ENCODE data around the gene ACD. TPM values are rescaled to one million over a fixed set of nuclear protein-coding genes. Genes with fewer than 3 reads are reported as not detected.

The ACD gene
- total and polyA plus RNA-seq, 2 of the 4 experiments (the other 2 are of a cell fraction): 15.6 to 31.1 TPM

GRCh38 chr16:67694611-67695010, 34.6 kb upstream of the ACD start:
- no peak overlapping the region for H3K14ac ChIP-seq (replicated peaks; ENCODE audit: low read depth, low read length)
- no TSS peak for BruUV-seq (replicated peaks)

More at GRCh38 chr16:67694611-67695010, 34.6 kb upstream of the ACD start:
- H2AFZ ChIP-seq (replicated peaks; ENCODE audit: low read length, poor library complexity): no peak overlapping the region
- peaks cover 16 to 54% of the 10 kb centered on the region in 2 experiments for H3K79me1 ChIP-seq (ENCODE audit: low read depth in 1 of 2, low read length in 2 of 2)
- no CpG with 5 or more reads among the region's 2 CpGs for WGBS, 2 experiments (ENCODE audit: extremely low coverage in 2 of 2, insufficient read length in 1 of 2)
- no peak overlapping the region for H3K9ac ChIP-seq (ENCODE audit: low read depth, low read length)
- H3K4me2 ChIP-seq (ENCODE audit: low read depth, low read length): no peak overlapping the region
- H3K36me3 ChIP-seq (ENCODE audit: control insufficient read depth, insufficient read depth, low read length): no peaks in the 10 kb centered on the region
- H3K23ac ChIP-seq (ENCODE audit: low read depth, low read length): no peak overlapping the region
- no peak overlapping the region for H2BK20ac ChIP-seq (ENCODE audit: low read depth, low read length)
- no peak overlapping the region for H4K5ac ChIP-seq (ENCODE audit: low read depth, low read length)
- ATAC-seq (ENCODE audit: low read depth) (no peak), DNase-seq (no peak)
- ChIA-PET CTCF (no interaction called here), POLR2A (ENCODE audit: unreplicated experiment) (no interaction called here)
- H3K4ac ChIP-seq (ENCODE audit: low read depth, low read length): no peak overlapping the region
- H2BK5ac ChIP-seq (ENCODE audit: low read depth, low read length, poor library complexity, severe bottlenecking): no peak overlapping the region
- H3K9me3 ChIP-seq (ENCODE audit: control insufficient read depth, insufficient read depth, low read length): no peaks in the 10 kb centered on the region
- no peak overlapping the region for H2BK15ac ChIP-seq (ENCODE audit: low read depth, low read length)
- in situ Hi-C loops (cut with MboI; ENCODE audit: low sequenced_read_pairs) (no loop called here), intact Hi-C loops (cut with micrococcal nuclease) (no loop called here), dilution Hi-C loops (cut with HindIII; ENCODE audit: low sequenced_read_pairs, unreplicated experiment) (no loop called here)
- no peak overlapping the region for H3K4me3 ChIP-seq (ENCODE audit: insufficient read depth, low read depth, low read length)
- H2AK9ac ChIP-seq (replicated peaks; ENCODE audit: low read depth, low read length, poor library complexity): no peak overlapping the region
- H3K9me1 ChIP-seq (ENCODE audit: insufficient read depth, low read length): peaks cover 7% of the 10 kb centered on the region; the same call in 1 of the 2 replicates
- H3K4me1 ChIP-seq (ENCODE audit: control insufficient read depth, insufficient read depth, low read length): no peaks in the 10 kb centered on the region
- no peak overlapping the region for H3K18ac ChIP-seq (ENCODE audit: low read depth, low read length)
- H2BK120ac ChIP-seq (ENCODE audit: low read depth, low read length): no peak overlapping the region
- 0 out of 2 replicates have a peak, but pooled peaks cover 2% of the 10 kb centered on the region for H4K20me1 ChIP-seq (ENCODE audit: insufficient read depth, low read length)
- TF ChIP-seq CHD1 (IDR thresholded peaks at IDR 0.05; ENCODE audit: low read depth, low read length) (no peak), SMC3 (IDR thresholded peaks at IDR 0.05; ENCODE audit: low read depth, low read length) (no peak), RAD21 (IDR thresholded peaks at IDR 0.05; ENCODE audit: low read length) (no peak)
- no peak overlapping the region for H3K27ac ChIP-seq (ENCODE audit: insufficient read depth, low read length)
- H3K56ac ChIP-seq (ENCODE audit: extremely low read depth, insufficient read depth, low read length): no peak overlapping the region
- no peak overlapping the region for H4K91ac ChIP-seq (ENCODE audit: insufficient read depth, low read depth, low read length)
- no peak overlapping the region for H4K8ac ChIP-seq (ENCODE audit: low read depth in 2 of 2, low read length in 2 of 2)
- H2AK5ac ChIP-seq (ENCODE audit: low read depth, low read length): no peak overlapping the region
- no peaks in the 10 kb centered on the region for H3K27me3 ChIP-seq (ENCODE audit: control insufficient read depth, insufficient read depth, low read length)

Data from IMR-90 (cell line).